ENCODE results near the gene RNASEH2A. TPM values are rescaled to one million over a fixed set of nuclear protein-coding genes. Genes with fewer than 3 reads are reported as not detected.

The RNASEH2A gene
- total and polyA plus RNA-seq, 2 of the 13 experiments (the other 11 are each of a cell fraction or from before 2014, with no cell fraction given), result 25.1 to 35.8 TPM

DNA sequence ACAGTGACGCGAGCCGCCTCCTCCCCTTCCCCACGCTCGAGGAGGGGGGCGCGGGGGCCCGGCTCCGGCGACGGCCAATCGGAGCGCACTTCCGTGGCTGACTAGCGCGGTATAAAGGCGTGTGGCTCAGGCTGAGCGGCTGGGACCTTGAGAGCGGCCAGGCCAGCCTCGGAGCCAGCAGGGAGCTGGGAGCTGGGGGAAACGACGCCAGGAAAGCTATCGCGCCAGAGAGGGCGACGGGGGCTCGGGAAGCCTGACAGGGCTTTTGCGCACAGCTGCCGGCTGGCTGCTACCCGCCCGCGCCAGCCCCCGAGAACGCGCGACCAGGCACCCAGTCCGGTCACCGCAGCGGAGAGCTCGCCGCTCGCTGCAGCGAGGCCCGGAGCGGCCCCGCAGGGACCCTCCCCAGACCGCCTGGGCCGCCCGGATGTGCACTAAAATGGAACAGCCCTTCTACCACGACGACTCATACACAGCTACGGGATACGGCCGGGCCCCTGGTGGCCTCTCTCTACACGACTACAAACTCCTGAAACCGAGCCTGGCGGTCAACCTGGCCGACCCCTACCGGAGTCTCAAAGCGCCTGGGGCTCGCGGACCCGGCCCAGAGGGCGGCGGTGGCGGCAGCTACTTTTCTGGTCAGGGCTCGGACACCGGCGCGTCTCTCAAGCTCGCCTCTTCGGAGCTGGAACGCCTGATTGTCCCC is 14.9 kb upstream of the RNASEH2A start, which contains the start of gene JUNB (continued):
- TF ChIP-seq IKZF1 (IDR thresholded peaks at IDR 0.05) (no peak), ZNF451 (CRISPR knock-in tag; IDR thresholded peaks at IDR 0.05) (peak; percentile 67; the same call in 1 of the 2 replicates), REL (CRISPR knock-in tag; conservative IDR thresholded peaks at IDR 0.05) (peak; percentile 86; the same call in 1 of the 2 replicates), NFE2L1 (CRISPR knock-in tag; IDR thresholded peaks at IDR 0.05; ENCODE audit: borderline replicate concordance) (no peak), HMGA1 (CRISPR knock-in tag; conservative IDR thresholded peaks at IDR 0.05) (no peak), ZNF431 (CRISPR knock-in tag; IDR thresholded peaks at IDR 0.05; ENCODE audit: borderline replicate concordance, low read depth) (peak; percentile 95), NR2C2 (CRISPR knock-in tag; IDR thresholded peaks at IDR 0.05; ENCODE audit: borderline replicate concordance) (peak; percentile 36; the same call in 1 of the 2 replicates), ZNF350 (CRISPR knock-in tag; IDR thresholded peaks at IDR 0.05; ENCODE audit: borderline replicate concordance, low read depth) (peak; percentile 87; the same call in 1 of the 2 replicates), SOX5 (CRISPR knock-in tag; IDR thresholded peaks at IDR 0.05; ENCODE audit: borderline replicate concordance) (peak; percentile 66; the same call in 1 of the 2 replicates), ZNF432 (CRISPR knock-in tag; IDR thresholded peaks at IDR 0.05; ENCODE audit: borderline replicate concordance) (no peak), HMG20A (CRISPR knock-in tag; IDR thresholded peaks at IDR 0.05; ENCODE audit: borderline replicate concordance) (peak; percentile 54; the same call in 1 of the 2 replicates), ZSCAN5A (CRISPR knock-in tag; IDR thresholded peaks at IDR 0.05; ENCODE audit: borderline replicate concordance) (no peak), PRPF4 (IDR thresholded peaks at IDR 0.05; ENCODE audit: low read depth, low read length, poor library complexity, severe bottlenecking) (no peak), PCBP1 (IDR thresholded peaks at IDR 0.05; ENCODE audit: borderline replicate concordance, low read depth, low read length) (0 out of 2 replicates have a peak, but pooled peaks have one; percentile 80), ARID2 (CRISPR knock-in tag; IDR thresholded peaks at IDR 0.05; ENCODE audit: borderline replicate concordance) (peak; percentile 7; the same call in 1 of the 2 replicates)
- TF ChIP-seq, protein P1, sequence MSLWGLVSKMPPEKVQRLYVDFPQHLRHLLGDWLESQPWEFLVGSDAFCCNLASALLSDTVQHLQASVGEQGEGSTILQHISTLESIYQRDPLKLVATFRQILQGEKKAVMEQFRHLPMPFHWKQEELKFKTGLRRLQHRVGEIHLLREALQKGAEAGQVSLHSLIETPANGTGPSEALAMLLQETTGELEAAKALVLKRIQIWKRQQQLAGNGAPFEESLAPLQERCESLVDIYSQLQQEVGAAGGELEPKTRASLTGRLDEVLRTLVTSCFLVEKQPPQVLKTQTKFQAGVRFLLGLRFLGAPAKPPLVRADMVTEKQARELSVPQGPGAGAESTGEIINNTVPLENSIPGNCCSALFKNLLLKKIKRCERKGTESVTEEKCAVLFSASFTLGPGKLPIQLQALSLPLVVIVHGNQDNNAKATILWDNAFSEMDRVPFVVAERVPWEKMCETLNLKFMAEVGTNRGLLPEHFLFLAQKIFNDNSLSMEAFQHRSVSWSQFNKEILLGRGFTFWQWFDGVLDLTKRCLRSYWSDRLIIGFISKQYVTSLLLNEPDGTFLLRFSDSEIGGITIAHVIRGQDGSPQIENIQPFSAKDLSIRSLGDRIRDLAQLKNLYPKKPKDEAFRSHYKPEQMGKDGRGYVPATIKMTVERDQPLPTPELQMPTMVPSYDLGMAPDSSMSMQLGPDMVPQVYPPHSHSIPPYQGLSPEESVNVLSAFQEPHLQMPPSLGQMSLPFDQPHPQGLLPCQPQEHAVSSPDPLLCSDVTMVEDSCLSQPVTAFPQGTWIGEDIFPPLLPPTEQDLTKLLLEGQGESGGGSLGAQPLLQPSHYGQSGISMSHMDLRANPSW (CRISPR knock-in tag; IDR thresholded peaks at IDR 0.05; ENCODE audit: borderline replicate concordance), result peak; percentile 54; the same call in 1 of the 2 replicates
- TF ChIP-seq, protein P2, sequence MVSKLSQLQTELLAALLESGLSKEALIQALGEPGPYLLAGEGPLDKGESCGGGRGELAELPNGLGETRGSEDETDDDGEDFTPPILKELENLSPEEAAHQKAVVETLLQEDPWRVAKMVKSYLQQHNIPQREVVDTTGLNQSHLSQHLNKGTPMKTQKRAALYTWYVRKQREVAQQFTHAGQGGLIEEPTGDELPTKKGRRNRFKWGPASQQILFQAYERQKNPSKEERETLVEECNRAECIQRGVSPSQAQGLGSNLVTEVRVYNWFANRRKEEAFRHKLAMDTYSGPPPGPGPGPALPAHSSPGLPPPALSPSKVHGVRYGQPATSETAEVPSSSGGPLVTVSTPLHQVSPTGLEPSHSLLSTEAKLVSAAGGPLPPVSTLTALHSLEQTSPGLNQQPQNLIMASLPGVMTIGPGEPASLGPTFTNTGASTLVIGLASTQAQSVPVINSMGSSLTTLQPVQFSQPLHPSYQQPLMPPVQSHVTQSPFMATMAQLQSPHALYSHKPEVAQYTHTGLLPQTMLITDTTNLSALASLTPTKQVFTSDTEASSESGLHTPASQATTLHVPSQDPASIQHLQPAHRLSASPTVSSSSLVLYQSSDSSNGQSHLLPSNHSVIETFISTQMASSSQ (IDR thresholded peaks at IDR 0.05; ENCODE audit: low read depth), result no peak
- TF ChIP-seq, protein P2 (CRISPR knock-in tag; IDR thresholded peaks at IDR 0.05; ENCODE audit: borderline replicate concordance), result peak; percentile 61; the same call in 1 of the 2 replicates
- TF ChIP-seq, protein P3, sequence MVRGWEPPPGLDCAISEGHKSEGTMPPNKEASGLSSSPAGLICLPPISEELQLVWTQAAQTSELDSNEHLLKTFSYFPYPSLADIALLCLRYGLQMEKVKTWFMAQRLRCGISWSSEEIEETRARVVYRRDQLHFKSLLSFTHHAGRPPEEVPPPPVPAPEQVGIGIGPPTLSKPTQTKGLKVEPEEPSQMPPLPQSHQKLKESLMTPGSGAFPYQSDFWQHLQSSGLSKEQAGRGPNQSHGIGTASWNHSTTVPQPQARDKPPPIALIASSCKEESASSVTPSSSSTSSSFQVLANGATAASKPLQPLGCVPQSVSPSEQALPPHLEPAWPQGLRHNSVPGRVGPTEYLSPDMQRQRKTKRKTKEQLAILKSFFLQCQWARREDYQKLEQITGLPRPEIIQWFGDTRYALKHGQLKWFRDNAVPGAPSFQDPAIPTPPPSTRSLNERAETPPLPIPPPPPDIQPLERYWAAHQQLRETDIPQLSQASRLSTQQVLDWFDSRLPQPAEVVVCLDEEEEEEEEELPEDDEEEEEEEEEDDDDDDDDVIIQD (CRISPR knock-in tag; IDR thresholded peaks at IDR 0.05; ENCODE audit: low read depth), result no peak
